K562 (cell line): ENCODE results near the gene AP1M1. TPM values are rescaled to one million over a fixed set of nuclear protein-coding genes. Genes with fewer than 3 reads are reported as not detected.

Experiments used
- ATAC-seq: fragments of 200-7000 bp; cut with Tn5 transposase; 3 replicates; pipeline ENCODE4 v1.9.1; 2020; ENCODE audit warnings: moderate library complexity
- BruUV-seq: library from RNA; stranded (reverse); fragments of 400-500 nt; replicated peaks from 2 replicates; lab custom pipeline; 2021; lab: Mats Ljungman, UMichigan
- CTCF ChIA-PET: fragments of 300-600 bp; formaldehyde crosslinking; extraction: SDS; loops from one replicate; lab custom pipeline; 2021; ENCODE audit warnings: low intra/inter-chr PET ratio; lab: Yijun Ruan, JAX
- POLR2A ChIA-PET: fragments of 300-600, 350-650 bp; sonication (Branson Sonifier 250); formaldehyde crosslinking; extraction: SDS; loops from one replicate; lab custom pipeline; 2021; ENCODE audit warnings: antibody characterized with exemption, inconsistent platforms; lab: Yijun Ruan, JAX
- DNase-seq, 4 experiments: peaks; one replicate each; pipeline versions ENCODE4 v3.0.0 to v3.0.0-alpha.2; 2011 to 2018; ENCODE audit warnings: low spot score in 3 of 4, mixed read lengths in 3 of 4; ENCODE audit errors: extremely low read depth in 1 of 4
- FAIRE-seq: peaks from 2 replicates; lab custom pipeline; 2011; peaks lifted over from hg19 to GRCh38; lab: Jason Lieb, UNC
- H2AFZ ChIP-seq: 2 replicates; pipeline ENCODE4 v1.6.0; 2011; ENCODE audit warnings: low read depth, low read length, control low read depth, inconsistent platforms
- H3K27ac ChIP-seq: fragments of 200-600 bp; 3 replicates; pipeline ENCODE4 v1.8.0; 2011; ENCODE audit warnings: low read depth, mild to moderate bottlenecking, control low read depth, inconsistent platforms, low read length, moderate library complexity, mixed read lengths; ENCODE audit errors: extremely low read depth
- H3K27me3 ChIP-seq, 2 experiments: fragments of 300-600 bp in 1 of 2; 2 replicates in 1 of 2; 3 replicates in 1 of 2; pipeline versions ENCODE4 v1.6.0 to v1.8.0; 2011; ENCODE audit warnings: inconsistent platforms in 2 of 2, low read length in 2 of 2, mild to moderate bottlenecking in 1 of 2, mixed read lengths in 1 of 2, moderate library complexity in 1 of 2; ENCODE audit not compliant: control insufficient read depth in 2 of 2, insufficient read depth in 2 of 2
- H3K36me3 ChIP-seq: fragments of 300-600 bp; 3 replicates; pipeline ENCODE4 v1.8.0; 2011; ENCODE audit warnings: mild to moderate bottlenecking, low read length, inconsistent platforms; ENCODE audit not compliant: control insufficient read depth, insufficient read depth
- H3K4me1 ChIP-seq, 2 experiments: fragments of 200-600 bp in 1 of 2; replicated peaks in 1 of 2; 2 replicates in 1 of 2; 3 replicates in 1 of 2; pipeline versions ENCODE4 v1.5.1 to v1.8.0; 2011; ENCODE audit warnings: inconsistent platforms in 2 of 2, low read length in 2 of 2, mild to moderate bottlenecking in 1 of 2, mixed read lengths in 1 of 2, moderate library complexity in 1 of 2; ENCODE audit not compliant: control insufficient read depth in 2 of 2, insufficient read depth in 2 of 2
- H3K4me2 ChIP-seq: 2 replicates; pipeline ENCODE4 v1.6.1; 2011; ENCODE audit warnings: low read length, control low read depth, inconsistent platforms, mixed read lengths; ENCODE audit not compliant: insufficient read depth
- H3K4me3 ChIP-seq: fragments of 200-600 bp; sonication (generic), shearing (Covaris generic); 2 replicates; pipeline ENCODE4 v1.5.1; 2016; ENCODE audit warnings: control low read depth, inconsistent platforms
- H3K79me2 ChIP-seq: fragments of 200-600 bp; 3 replicates; pipeline ENCODE4 v1.8.0; 2011; ENCODE audit warnings: low read length, inconsistent platforms; ENCODE audit not compliant: control insufficient read depth, insufficient read depth
- H3K9ac ChIP-seq, 2 experiments: 2 replicates each; pipeline versions ENCODE4 v1.6.0 to v1.6.1; 2011; ENCODE audit warnings: low read depth in 2 of 2, low read length in 2 of 2, control low read depth in 1 of 2, inconsistent platforms in 1 of 2, mild to moderate bottlenecking in 1 of 2, mixed read lengths in 1 of 2; ENCODE audit not compliant: insufficient read depth in 1 of 2
- H3K9me1 ChIP-seq: one replicate; pipeline ENCODE4 v1.6.0; 2011; ENCODE audit warnings: inconsistent platforms, mild to moderate bottlenecking, low read length, moderate library complexity; ENCODE audit not compliant: control insufficient read depth, insufficient read depth
- H3K9me3 ChIP-seq: replicated peaks from 2 replicates; pipeline ENCODE4 v1.5.1; 2011; ENCODE audit warnings: low read depth, low read length, inconsistent platforms; ENCODE audit not compliant: control insufficient read depth, insufficient read depth
- H4K20me1 ChIP-seq: replicated peaks from 2 replicates; pipeline ENCODE4 v1.6.1; 2011; ENCODE audit warnings: low read length, inconsistent platforms, mixed read lengths; ENCODE audit not compliant: control insufficient read depth, insufficient read depth
- ATF3 ChIP-seq, 2 experiments: fragments of 450-650 bp in 1 of 2; sonication (generic) in 1 of 2; formaldehyde crosslinking in 1 of 2; IDR thresholded peaks in 1 of 2; conservative IDR thresholded peaks in 1 of 2; 2 replicates each; pipeline versions ENCODE4 v1.6.1 to v1.8.1; 2016 to 2023; ENCODE audit warnings: mild to moderate bottlenecking in 2 of 2, moderate library complexity in 2 of 2, inconsistent platforms in 1 of 2, missing genetic modification reagents in 1 of 2
- RBFOX2 ChIP-seq: fragments of 200-400 bp; formaldehyde crosslinking; IDR thresholded peaks from 2 replicates; pipeline ENCODE4 v1.6.1; 2017; ENCODE audit warnings: low read depth, mild to moderate bottlenecking, low read length, moderate library complexity
- WGBS: fragments of 100-300 bp; shearing (Covaris generic); methylation state at CpG from one replicate; pipeline ENCODE4 v1.1.6; 2016; ENCODE audit warnings: low coverage, mixed read lengths; ENCODE audit not compliant: insufficient coverage; ENCODE audit errors: missing lambda C conversion rate; 5-methylcytosine and 5-hydroxymethylcytosine counted together
- in situ Hi-C: fragments of 300-500 bp; cut with MboI; formaldehyde crosslinking; loops from 4 replicates; pipeline ENCODE4 v1.15.0; 2018; ENCODE audit warnings: inconsistent platforms, mixed read lengths
- intact Hi-C: fragments of 100-400 bp; cut with micrococcal nuclease; formaldehyde crosslinking; loops from 2 replicates; pipeline ENCODE4 v1.14.2; 2022
- polyA plus RNA-seq, 8 experiments: library from polyadenylated mRNA; depleted of rRNA in 4 of 8; stranded (reverse) in 5 of 8; unstranded in 3 of 8; fragments of >200 nt; fragmentation: Nextera tagmentation in 2 of 8; fragmentation: Illumina TruSeq in 1 of 8; extraction: Ambion mirVana in 2 of 8; extraction: Trizol in 1 of 8; gene quantifications; 2 replicates each; pipeline versions ENCODE4 v1.2.1 to v1.2.3, GENCODE V29; 2011 to 2014; ENCODE audit warnings: inconsistent platforms in 1 of 8, missing spikeins in 1 of 8
- total RNA-seq, 7 experiments: library from RNA; depleted of rRNA in 6 of 7; stranded (reverse); fragments of >200 nt in 6 of 7; fragmentation: Illumina TruSeq in 2 of 7; extraction: Trizol in 2 of 7; gene quantifications; 2 replicates each; pipeline versions ENCODE4 v1.2.1 to v1.2.3, GENCODE V29; 2011 to 2021; ENCODE audit warnings: low replicate concordance in 1 of 7

The AP1M1 gene
- total and polyA plus RNA-seq, 9 of the 15 experiments (the other 6 are each of a cell fraction or from before 2014, with no cell fraction given): 0.87 to 56.2 (median 29.1) TPM

- ChIA-PET POLR2A (interaction anchor here (0.6 to 1.2 kb wide), 2 partner anchors 10 to 11 kb away, joined by 3 read pairs; partner anchors contain the start of gene CIB3), CTCF (no interaction called here)
- 17% methylated on average over 3 of the region's 3 CpGs for WGBS
- no peaks in the 10 kb centered on the region for H4K20me1 ChIP-seq
- H3K9ac ChIP-seq: no peak overlapping the region
- H3K4me2 ChIP-seq: no peak overlapping the region
- no peak for ATAC-seq
- intact Hi-C loops: no loop called here
- BruUV-seq: no TSS peak
- H3K4me1 ChIP-seq: no peaks in the 10 kb centered on the region; a peak in 2 of 5 replicates
- H3K9me1 ChIP-seq: no peaks in the 10 kb centered on the region
- TF ChIP-seq RBFOX2: no peak
- peak; percentile 30; the same call in 1 of the 2 replicates for TF ChIP-seq ATF3 (IDR thresholded peaks at IDR 0.05)
- TF ChIP-seq ATF3 (CRISPR knock-in tag; conservative IDR thresholded peaks at IDR 0.05): no peak
- H3K79me2 ChIP-seq: no peaks in the 10 kb centered on the region
- FAIRE-seq: no peak
- no peak overlapping the region for H2AFZ ChIP-seq
- no peak overlapping the region for H3K27ac ChIP-seq
- H3K36me3 ChIP-seq: no peaks in the 10 kb centered on the region
- in situ Hi-C loops: no loop called here
- no peak for DNase-seq
- H3K4me3 ChIP-seq: no peak overlapping the region
- H3K27me3 ChIP-seq: peaks cover 0 to 4% of the 10 kb centered on the region in 2 experiments; a peak in 1 of 5 replicates
- no peaks in the 10 kb centered on the region for H3K9me3 ChIP-seq
Measured at GRCh38 chr19:16161840-16162239, 35.9 kb upstream of the AP1M1 start.
